IMR-90 (cell line): Measurements from ENCODE around the gene PRKAG2. TPM values are rescaled to one million over a fixed set of nuclear protein-coding genes. Genes with fewer than 3 reads are reported as not detected.
"Not testable (repeated sequence)": the region's sequence is repeated elsewhere in the genome, so short reads cannot be mapped to it uniquely, and the experiment has no call there.

Experiments
- ATAC-seq: fragments of 200-7000 bp; cut with Tn5 transposase; 2 replicates; pipeline ENCODE4 v1.9.1; 2020; ENCODE audit warnings: low read depth, mild to moderate bottlenecking, moderate library complexity
- BruUV-seq: library from RNA; stranded (reverse); fragments of 400-500 nt; replicated peaks from 2 replicates; lab custom pipeline; 2021; lab: Mats Ljungman, UMichigan
- CTCF ChIA-PET: fragments of 300-600 bp; formaldehyde crosslinking; extraction: SDS; loops from one replicate; lab custom pipeline; 2021; ENCODE audit warnings: antibody characterized with exemption; lab: Yijun Ruan, JAX
- POLR2A ChIA-PET: fragments of 300-600 bp; sonication (Branson Sonifier 250); formaldehyde crosslinking; loops from one replicate; lab custom pipeline; 2022; ENCODE audit warnings: antibody characterized with exemption; ENCODE audit not compliant: unreplicated experiment; lab: Charles Lee
- DNase-seq: peaks from one replicate; pipeline ENCODE4 v3.0.0; 2013
- H2AFZ ChIP-seq: replicated peaks from 2 replicates; pipeline ENCODE3; 2013; ENCODE audit warnings: low read length, mild to moderate bottlenecking; ENCODE audit not compliant: poor library complexity
- H2AK5ac ChIP-seq: 2 replicates; pipeline ENCODE4 v1.6.1; 2013; ENCODE audit warnings: low read depth, low read length, inconsistent platforms
- H2AK9ac ChIP-seq: replicated peaks from 2 replicates; pipeline ENCODE3; 2013; ENCODE audit warnings: mild to moderate bottlenecking, low read depth, low read length, moderate library complexity; ENCODE audit not compliant: poor library complexity
- H2BK120ac ChIP-seq: 2 replicates; pipeline ENCODE4 v1.6.1; 2013; ENCODE audit warnings: low read depth, low read length, inconsistent platforms
- H2BK15ac ChIP-seq: 3 replicates; pipeline ENCODE4 v1.6.1; 2013; ENCODE audit warnings: low read depth, low read length, inconsistent platforms
- H2BK20ac ChIP-seq: 2 replicates; pipeline ENCODE4 v1.6.1; 2013; ENCODE audit warnings: low read depth, mild to moderate bottlenecking, inconsistent platforms, low read length, moderate library complexity
- H2BK5ac ChIP-seq: 2 replicates; pipeline ENCODE4 v1.6.1; 2013; ENCODE audit warnings: mild to moderate bottlenecking, low read depth, low read length, inconsistent platforms; ENCODE audit not compliant: poor library complexity, severe bottlenecking
- H3K14ac ChIP-seq: replicated peaks from 2 replicates; pipeline ENCODE4 v1.6.1; 2013; ENCODE audit warnings: low read depth, low read length, inconsistent platforms
- H3K18ac ChIP-seq: 2 replicates; pipeline ENCODE4 v1.6.1; 2013; ENCODE audit warnings: low read depth, low read length, control low read depth
- H3K23ac ChIP-seq: 2 replicates; pipeline ENCODE4 v1.6.1; 2013; ENCODE audit warnings: low read depth, low read length, inconsistent platforms
- H3K27ac ChIP-seq: 2 replicates; pipeline ENCODE4 v1.5.1; 2013; ENCODE audit warnings: mild to moderate bottlenecking, control low read depth, low read length; ENCODE audit not compliant: insufficient read depth
- H3K27me3 ChIP-seq: 2 replicates; pipeline ENCODE4 v1.6.1; 2013; ENCODE audit warnings: low read length; ENCODE audit not compliant: control insufficient read depth, insufficient read depth
- H3K36me3 ChIP-seq: 2 replicates; pipeline ENCODE4 v1.6.1; 2013; ENCODE audit warnings: low read length, mixed read lengths; ENCODE audit not compliant: control insufficient read depth, insufficient read depth
- H3K4ac ChIP-seq: 2 replicates; pipeline ENCODE4 v1.6.1; 2013; ENCODE audit warnings: low read depth, low read length, inconsistent platforms
- H3K4me1 ChIP-seq: 2 replicates; pipeline ENCODE4 v1.6.1; 2013; ENCODE audit warnings: low read length, mixed read lengths; ENCODE audit not compliant: control insufficient read depth, insufficient read depth
- H3K4me2 ChIP-seq: 2 replicates; pipeline ENCODE4 v1.6.1; 2013; ENCODE audit warnings: low read depth, mild to moderate bottlenecking, control low read depth, low read length, moderate library complexity
- H3K4me3 ChIP-seq: 2 replicates; pipeline ENCODE4 v1.5.1; 2013; ENCODE audit warnings: low read depth, mild to moderate bottlenecking, control low read depth, low read length, moderate library complexity; ENCODE audit not compliant: insufficient read depth
- H3K56ac ChIP-seq: 2 replicates; pipeline ENCODE4 v1.6.1; 2013; ENCODE audit warnings: low read length, inconsistent platforms; ENCODE audit not compliant: insufficient read depth; ENCODE audit errors: extremely low read depth
- H3K79me1 ChIP-seq, 2 experiments: 2 replicates each; pipeline ENCODE4 v1.6.1; 2013; ENCODE audit warnings: low read length in 2 of 2, inconsistent platforms in 1 of 2, low read depth in 1 of 2
- H3K9ac ChIP-seq: 2 replicates; pipeline ENCODE4 v1.6.1; 2013; ENCODE audit warnings: low read depth, low read length, control low read depth
- H3K9me1 ChIP-seq: 2 replicates; pipeline ENCODE4 v1.6.1; 2013; ENCODE audit warnings: low read length, inconsistent platforms; ENCODE audit not compliant: insufficient read depth
- H3K9me3 ChIP-seq: 2 replicates; pipeline ENCODE4 v1.6.1; 2013; ENCODE audit warnings: low read length; ENCODE audit not compliant: control insufficient read depth, insufficient read depth
- H4K20me1 ChIP-seq: 2 replicates; pipeline ENCODE4 v1.6.1; 2013; ENCODE audit warnings: low read length, inconsistent platforms; ENCODE audit not compliant: insufficient read depth
- H4K5ac ChIP-seq: 2 replicates; pipeline ENCODE4 v1.6.1; 2013; ENCODE audit warnings: mild to moderate bottlenecking, low read depth, low read length, control low read depth
- H4K8ac ChIP-seq, 2 experiments: 2 replicates each; pipeline ENCODE4 v1.6.1; 2013; ENCODE audit warnings: low read depth in 2 of 2, low read length in 2 of 2, control low read depth in 1 of 2, inconsistent platforms in 1 of 2
- H4K91ac ChIP-seq: 2 replicates; pipeline ENCODE4 v1.6.1; 2013; ENCODE audit warnings: low read depth, low read length, inconsistent platforms; ENCODE audit not compliant: insufficient read depth
- FOS ChIP-seq: fragments of 150-350 bp; IDR thresholded peaks from 2 replicates; pipeline ENCODE4 v1.6.1; 2016; ENCODE audit warnings: low read depth, low read length
- WGBS, 2 experiments: methylation state at CpG; one replicate each; pipeline versions ENCODE4 v1.1.5 to v1.1.7; 2013; ENCODE audit warnings: missing lambda C conversion rate in 2 of 2; ENCODE audit not compliant: insufficient read length in 1 of 2; ENCODE audit errors: extremely low coverage in 2 of 2; 5-methylcytosine and 5-hydroxymethylcytosine counted together
- dilution Hi-C: fragments of 300-500 bp; cut with HindIII; formaldehyde crosslinking; loops from one replicate; pipeline ENCODE4 v1.14.3; 2018; ENCODE audit warnings: low sequenced_read_pairs; ENCODE audit not compliant: unreplicated experiment
- in situ Hi-C: fragments of 300-500 bp; cut with MboI; formaldehyde crosslinking; loops from 3 replicates; pipeline ENCODE4 v1.14.3; 2019; ENCODE audit warnings: low sequenced_read_pairs, inconsistent platforms, mixed read lengths
- intact Hi-C: fragments of 100-400 bp; cut with micrococcal nuclease; formaldehyde crosslinking; loops from 2 replicates; pipeline ENCODE4 v1.10.0; 2022
- polyA plus RNA-seq, 3 experiments: library from polyadenylated mRNA; depleted of rRNA; stranded (reverse); fragments of >200 nt; gene quantifications; 2 replicates each; pipeline ENCODE4 v1.2.3, GENCODE V29; 2012; ENCODE audit warnings: low replicate concordance in 1 of 3
- total RNA-seq: library from RNA; depleted of rRNA; stranded (reverse); fragments of >200 nt; gene quantifications from 2 replicates; pipeline ENCODE4 v1.2.3, GENCODE V29; 2012

PRKAG2 gene
- total and polyA plus RNA-seq, 2 of the 4 experiments (the other 2 are of a cell fraction): 15.4 to 21.6 TPM

DNA sequence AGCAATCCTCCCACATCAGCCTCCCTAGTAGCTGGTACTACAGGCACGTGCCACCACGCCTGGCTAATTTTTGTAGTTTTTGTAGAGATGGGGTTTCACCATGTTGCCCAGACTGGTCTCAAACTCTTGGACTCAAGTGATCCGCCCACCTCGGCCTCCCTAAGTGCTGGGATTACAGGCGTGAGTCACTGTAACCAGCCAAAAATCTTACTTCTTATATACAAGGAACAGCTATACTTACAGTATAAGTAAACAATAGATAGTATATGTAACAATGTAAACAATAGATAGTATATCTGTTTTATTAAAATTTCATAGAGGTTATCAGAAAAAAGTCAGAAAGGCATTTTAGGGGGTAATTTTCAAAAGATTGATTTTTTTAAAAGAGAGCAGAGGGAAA, 128.9 kb downstream of the PRKAG2 start:
- intact Hi-C loops, H3K56ac ChIP-seq, POLR2A ChIA-PET, H3K9ac ChIP-seq, H2AFZ ChIP-seq, H2AK9ac ChIP-seq, H3K14ac ChIP-seq, dilution Hi-C loops, H3K27me3 ChIP-seq, BruUV-seq, H4K5ac ChIP-seq, H3K4me2 ChIP-seq, H3K9me3 ChIP-seq, H4K20me1 ChIP-seq, H3K4me3 ChIP-seq, ATAC-seq, H3K79me1 ChIP-seq, H3K9me1 ChIP-seq, H3K36me3 ChIP-seq: not testable (repeated sequence)
- peak overlapping the region; percentile 38; the same call in 1 of the 2 replicates for H4K91ac ChIP-seq
- H3K18ac ChIP-seq: peak overlapping the region; percentile 51; the same call in 1 of the 2 replicates
- H2BK120ac ChIP-seq: peak overlapping the region; percentile 63; the same call in 1 of the 2 replicates
- CTCF ChIA-PET: interaction anchor here (0.5 to 0.6 kb wide), 3 partner anchors 95 to 382 kb away, joined by 3 to 5 read pairs (median 3); no protein-coding TSS in a partner anchor
- 0 out of 2 replicates have a peak, but pooled peaks have one; percentile 10 for TF ChIP-seq FOS
- peak overlapping the region; percentile 94 for H2AK5ac ChIP-seq
- peak overlapping the region; percentile 78 for H3K4ac ChIP-seq
- H3K27ac ChIP-seq: 0 out of 2 replicates have a peak overlapping the region, but pooled peaks have one; percentile 9
- H2BK15ac ChIP-seq: peak overlapping the region; percentile 49; the same call in 1 of the 3 replicates
- H3K23ac ChIP-seq: peak overlapping the region; percentile 26; the same call in 1 of the 2 replicates
- H2BK5ac ChIP-seq: peak overlapping the region; percentile 63
- peak overlapping the region; percentile 50 to 61; a peak in 2 of 4 replicates for H4K8ac ChIP-seq
- peak overlapping the region; percentile 53; the same call in 1 of the 2 replicates for H2BK20ac ChIP-seq
- peaks cover 31% of the 10 kb centered on the region for H3K4me1 ChIP-seq
- no CpG with 5 or more reads among the region's 5 CpGs for WGBS, 2 experiments
- DNase-seq: peak; percentile 64
- in situ Hi-C loops: loop anchor here (10.0 kb wide), 1 partner anchor 123 kb away; no protein-coding TSS in a partner anchor
